Sigmoid colon (tissue), 7 donors: ENCODE results near the gene NUFIP2. TPM values are rescaled to one million over a fixed set of nuclear protein-coding genes. Genes with fewer than 3 reads are reported as not detected.

Source experiments
- DNase-seq: peaks from one replicate; pipeline ENCODE4 v3.0.0-alpha.2; 2019
- H3K27ac ChIP-seq, 4 donors: fragments of 200-600 bp; sonication (generic); one replicate each; pipeline ENCODE4 v1.5.1; 2016 to 2019; ENCODE audit warnings: mild to moderate bottlenecking in 1 of 4
- H3K27me3 ChIP-seq, 3 donors: fragments of 200-600 bp; sonication (generic); one replicate each; pipeline ENCODE4 v1.5.1; 2019; ENCODE audit warnings: mild to moderate bottlenecking in 1 of 3
- H3K36me3 ChIP-seq, 4 donors: fragments of 200-600 bp; sonication (generic); one replicate each; pipeline ENCODE4 v1.5.1; 2016 to 2019
- H3K4me1 ChIP-seq, 4 donors: fragments of 200-600 bp; sonication (generic); one replicate each; pipeline ENCODE4 v1.5.1; 2017 to 2019
- H3K4me3 ChIP-seq, 4 donors: fragments of 200-600 bp; sonication (generic); one replicate each; pipeline ENCODE4 v1.5.1; 2017 to 2019; ENCODE audit warnings: mild to moderate bottlenecking in 2 of 4, moderate library complexity in 1 of 4
- H3K9me3 ChIP-seq, 4 donors: fragments of 200-600 bp in 3 of 4; sonication (generic) in 3 of 4; one replicate each; pipeline versions ENCODE4 v1.5.1 to v1.6.1; 2013 to 2019
- EP300 ChIP-seq, 4 donors: sonication (generic); formaldehyde crosslinking; IDR thresholded peaks; one replicate each; pipeline ENCODE4 v1.6.1; 2017; ENCODE audit warnings: antibody characterized with exemption in 4 of 4
- POLR2A ChIP-seq, 2 donors: fragments of 450-650 bp; IDR thresholded peaks; one replicate each; pipeline ENCODE4 v1.6.1; 2016; ENCODE audit warnings: antibody characterized with exemption in 2 of 2, mild to moderate bottlenecking in 2 of 2, moderate library complexity in 2 of 2
- POLR2AphosphoS5 ChIP-seq, 4 donors: sonication (generic); formaldehyde crosslinking; IDR thresholded peaks; one replicate each; pipeline ENCODE4 v1.6.1; 2017; ENCODE audit warnings: antibody characterized with exemption in 4 of 4
- WGBS, 2 donors: extraction: QIAGEN DNeasy Blood & Tissue Kit; methylation state at CpG; one replicate each; pipeline ENCODE4 v1.1.7; 2013; 5-methylcytosine and 5-hydroxymethylcytosine counted together
- intact Hi-C: fragments of 100-400 bp; cut with DNase I; formaldehyde crosslinking; loops from one replicate; pipeline ENCODE4 v1.15.1; 2023
- polyA plus RNA-seq, 3 donors: library from polyadenylated mRNA; stranded (reverse); fragments of 200-250 nt; gene quantifications; one replicate each; pipeline ENCODE4 v1.2.3, GENCODE V29; 2013
- total RNA-seq, 4 donors: library from RNA; depleted of rRNA; stranded (reverse); fragments of >200 nt; gene quantifications; one replicate each; pipeline ENCODE4 v1.1.0, GENCODE V29; 2016
- TF ChIP-seq, protein P1 (sequence below), 4 experiments: fragments of 450-650 bp in 3 of 4; fragments of 200-600 bp in 1 of 4; IDR thresholded peaks; one replicate each; pipeline ENCODE4 v1.5.1; 2016 to 2019; ENCODE audit warnings: antibody characterized with exemption in 4 of 4, mild to moderate bottlenecking in 3 of 4, moderate library complexity in 2 of 4
- donor health status: healthy with polysubstance abuse.
- donor health status: Bipolar disorder and iron deficiency.
- donor health status: healthy.

NUFIP2 gene
- total and polyA plus RNA-seq, 7 donors: 6.6 to 30.7 (median 26.5) TPM

- WGBS, 2 donors: 52 to 74% methylated on average over 2 of the region's 2 CpGs
- no peak for DNase-seq
- no peak overlapping the region for H3K4me3 ChIP-seq
- H3K9me3 ChIP-seq: no peaks in the 10 kb centered on the region
- H3K27me3 ChIP-seq: no peaks in the 10 kb centered on the region
- no peaks in the 10 kb centered on the region for H3K36me3 ChIP-seq
- peaks cover 0 to 18% (median 15%) of the 10 kb centered on the region in 4 donors for H3K4me1 ChIP-seq
- TF ChIP-seq POLR2AphosphoS5 (IDR thresholded peaks at IDR 0.05) (no peak), EP300 (IDR thresholded peaks at IDR 0.05) (no peak), POLR2A (IDR thresholded peaks at IDR 0.05) (no peak)
- TF ChIP-seq, protein P1, sequence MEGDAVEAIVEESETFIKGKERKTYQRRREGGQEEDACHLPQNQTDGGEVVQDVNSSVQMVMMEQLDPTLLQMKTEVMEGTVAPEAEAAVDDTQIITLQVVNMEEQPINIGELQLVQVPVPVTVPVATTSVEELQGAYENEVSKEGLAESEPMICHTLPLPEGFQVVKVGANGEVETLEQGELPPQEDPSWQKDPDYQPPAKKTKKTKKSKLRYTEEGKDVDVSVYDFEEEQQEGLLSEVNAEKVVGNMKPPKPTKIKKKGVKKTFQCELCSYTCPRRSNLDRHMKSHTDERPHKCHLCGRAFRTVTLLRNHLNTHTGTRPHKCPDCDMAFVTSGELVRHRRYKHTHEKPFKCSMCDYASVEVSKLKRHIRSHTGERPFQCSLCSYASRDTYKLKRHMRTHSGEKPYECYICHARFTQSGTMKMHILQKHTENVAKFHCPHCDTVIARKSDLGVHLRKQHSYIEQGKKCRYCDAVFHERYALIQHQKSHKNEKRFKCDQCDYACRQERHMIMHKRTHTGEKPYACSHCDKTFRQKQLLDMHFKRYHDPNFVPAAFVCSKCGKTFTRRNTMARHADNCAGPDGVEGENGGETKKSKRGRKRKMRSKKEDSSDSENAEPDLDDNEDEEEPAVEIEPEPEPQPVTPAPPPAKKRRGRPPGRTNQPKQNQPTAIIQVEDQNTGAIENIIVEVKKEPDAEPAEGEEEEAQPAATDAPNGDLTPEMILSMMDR (IDR thresholded peaks at IDR 0.05): no peak
- no peak overlapping the region for H3K27ac ChIP-seq
- intact Hi-C loops: no loop called here
Measured at GRCh38 chr17:29251184-29251583, 42.8 kb downstream of the NUFIP2 start.

DNA sequence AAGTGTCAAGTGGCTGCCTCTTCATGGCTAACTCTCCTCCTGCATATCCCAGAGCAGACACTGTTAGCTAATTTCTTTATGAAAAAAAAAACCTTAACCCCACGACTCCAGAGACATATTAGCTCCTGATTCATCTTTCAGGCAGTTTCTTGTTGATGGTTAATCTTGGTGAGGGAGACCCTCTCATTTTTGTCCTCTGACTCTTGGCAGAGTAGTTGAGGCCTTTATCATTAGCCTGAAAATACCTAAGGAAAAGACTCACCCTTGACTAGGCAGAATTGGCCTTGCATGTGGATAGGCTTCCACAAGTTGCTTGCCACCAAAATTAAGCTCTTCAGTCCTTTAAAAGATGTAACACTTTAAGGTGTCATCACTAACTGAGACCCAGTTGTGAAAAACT lies 43.3 kb downstream of the NUFIP2 start:
- intact Hi-C loops: no loop called here
- Histone ChIP-seq H3K4me1 (peaks cover 0 to 12% (median 10%) of the 10 kb centered on the region in 4 donors), H3K4me3 (no peak overlapping the region), H3K27me3 (no peaks in the 10 kb centered on the region), H3K27ac (no peak overlapping the region), H3K36me3 (no peaks in the 10 kb centered on the region), H3K9me3 (no peaks in the 10 kb centered on the region)
- 69 to 87% methylated on average over 1 of the region's 1 CpG for WGBS, 2 donors
- no peak for DNase-seq
- TF ChIP-seq EP300 (IDR thresholded peaks at IDR 0.05) (no peak), POLR2AphosphoS5 (IDR thresholded peaks at IDR 0.05) (no peak), POLR2A (IDR thresholded peaks at IDR 0.05) (no peak)

DNA sequence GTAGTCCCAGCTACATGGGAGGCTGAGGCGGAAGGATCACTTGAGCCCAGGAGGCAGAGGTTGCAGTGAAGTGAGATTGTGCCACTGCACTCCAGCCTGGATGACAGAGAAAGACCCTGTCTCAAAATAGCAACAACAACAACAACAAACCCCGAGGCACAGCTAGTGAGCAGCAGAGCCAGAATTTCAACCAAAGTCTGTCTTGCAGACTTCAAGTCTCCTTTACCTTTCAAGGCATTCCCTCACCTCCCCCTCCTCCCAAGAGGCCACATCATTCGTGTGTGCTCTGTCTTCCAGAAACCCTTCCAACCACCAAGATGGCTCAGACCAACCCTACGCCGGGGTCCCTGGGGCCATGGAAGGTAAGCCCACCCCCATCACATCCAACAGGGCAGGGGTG lies 45.1 kb downstream of the NUFIP2 start:
- H3K36me3 ChIP-seq: no peaks in the 10 kb centered on the region
- no peak for TF ChIP-seq EP300 (IDR thresholded peaks at IDR 0.05)
- TF ChIP-seq, protein P1 (IDR thresholded peaks at IDR 0.05): no peak
- TF ChIP-seq POLR2A (IDR thresholded peaks at IDR 0.05): no peak
- no peak for TF ChIP-seq POLR2AphosphoS5 (IDR thresholded peaks at IDR 0.05)
- 92 to 95% methylated on average over 5 of the region's 5 CpGs for WGBS, 2 donors
- no peak for DNase-seq
- H3K27me3 ChIP-seq: no peaks in the 10 kb centered on the region
- no peak overlapping the region for H3K27ac ChIP-seq
- intact Hi-C loops: no loop called here
- no peak overlapping the region for H3K4me3 ChIP-seq
- H3K4me1 ChIP-seq: peaks cover 0 to 5% (median 0%) of the 10 kb centered on the region in 4 donors
- H3K9me3 ChIP-seq: no peaks in the 10 kb centered on the region

GRCh38 chr17:29247219-29247618 lies 46.7 kb downstream of the NUFIP2 start:
- 77 to 82% methylated on average over 2 of the region's 2 CpGs for WGBS, 2 donors
- Histone ChIP-seq H3K4me1 (peaks cover 0 to under 1% (median 0%) of the 10 kb centered on the region in 4 donors), H3K27ac (no peak overlapping the region), H3K36me3 (no peaks in the 10 kb centered on the region), H3K4me3 (no peak overlapping the region), H3K27me3 (no peaks in the 10 kb centered on the region), H3K9me3 (no peaks in the 10 kb centered on the region)
- TF ChIP-seq POLR2AphosphoS5 (IDR thresholded peaks at IDR 0.05): no peak
- TF ChIP-seq POLR2A (IDR thresholded peaks at IDR 0.05): no peak
- TF ChIP-seq, protein P1 (IDR thresholded peaks at IDR 0.05): no peak
- no peak for TF ChIP-seq EP300 (IDR thresholded peaks at IDR 0.05)
- no peak for DNase-seq
- intact Hi-C loops: no loop called here

DNA sequence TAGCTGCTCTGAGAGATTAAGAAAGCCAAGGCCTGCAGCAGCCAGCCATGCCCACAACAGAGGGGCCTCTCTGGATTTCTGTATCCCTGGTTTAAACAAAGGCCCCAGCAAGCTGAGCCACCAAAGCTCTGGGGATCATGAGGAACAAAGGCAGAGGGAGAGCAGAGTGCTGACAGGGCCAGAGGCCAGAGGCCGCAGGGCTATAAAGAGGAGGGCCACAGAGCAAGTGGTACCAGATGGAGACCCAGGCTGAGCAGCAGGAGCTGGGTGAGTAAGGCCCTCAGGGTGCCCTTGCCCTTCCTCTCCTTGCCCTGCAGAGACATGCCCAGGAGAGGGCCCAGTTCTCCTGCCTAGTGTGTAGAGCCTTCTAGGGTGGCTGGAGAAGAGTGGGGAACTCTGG lies 47.3 kb downstream of the NUFIP2 start, which contains the start of gene CRYBA1:
CRYBA1 (plus strand) TSS at position 232 of the 400 bp plus-strand sequence; CDS start at position 237, 5 bp downstream.
- H3K36me3 ChIP-seq: no peaks in the 10 kb centered on the region
- DNase-seq: no peak
- WGBS, 2 donors: 81 to 96% methylated on average over 1 of the region's 1 CpG
- H3K9me3 ChIP-seq: no peaks in the 10 kb centered on the region
- H3K4me1 ChIP-seq: no peaks in the 10 kb centered on the region
- no peaks in the 10 kb centered on the region for H3K27me3 ChIP-seq
- H3K4me3 ChIP-seq: no peak within 1 kb of the TSS
- H3K27ac ChIP-seq: no peak within 1 kb of the TSS
- TF ChIP-seq EP300 (IDR thresholded peaks at IDR 0.05) (no peak), POLR2AphosphoS5 (IDR thresholded peaks at IDR 0.05) (no peak), POLR2A (IDR thresholded peaks at IDR 0.05) (no peak)
- TF ChIP-seq, protein P1 (IDR thresholded peaks at IDR 0.05): no peak
- intact Hi-C loops: no loop called here
